AG04450 (cell line): ENCODE results near the gene GDF15. TPM values are rescaled to one million over a fixed set of nuclear protein-coding genes. Genes with fewer than 3 reads are reported as not detected.

ENCODE experiments used
- CTCF ChIA-PET: fragments of 300-600, 350-600 bp; formaldehyde crosslinking; extraction: SDS; loops from one replicate; lab custom pipeline; 2022; ENCODE audit warnings: antibody characterized with exemption, inconsistent platforms; lab: Charles Lee
- POLR2A ChIA-PET: fragments of 350-600 bp; formaldehyde crosslinking; extraction: SDS; loops from one replicate; lab custom pipeline; 2021; ENCODE audit warnings: antibody characterized with exemption, inconsistent platforms; lab: Yijun Ruan, JAX
- DNase-seq: peaks from one replicate; pipeline ENCODE4 v3.0.0-alpha.2; 2011; ENCODE audit warnings: low read depth, low spot score
- H3K27ac ChIP-seq: one replicate; pipeline ENCODE4 v1.5.1; 2012; ENCODE audit warnings: low read depth, low read length, control low read depth
- H3K27me3 ChIP-seq: one replicate; pipeline ENCODE4 v1.6.0; 2012; ENCODE audit warnings: low read length; ENCODE audit not compliant: control insufficient read depth, insufficient read depth
- H3K4me3 ChIP-seq: 2 replicates; pipeline ENCODE4 v1.5.1; 2011; ENCODE audit warnings: mild to moderate bottlenecking, low read depth, low read length, control low read depth
- H3K9me3 ChIP-seq: 2 replicates; pipeline ENCODE4 v1.5.1; 2012; ENCODE audit warnings: low read length; ENCODE audit not compliant: control insufficient read depth, insufficient read depth
- CTCF ChIP-seq: IDR thresholded peaks from 2 replicates; pipeline ENCODE4 v1.5.1; 2011; ENCODE audit warnings: low read depth, low read length, control low read depth, inconsistent platforms
- polyA plus RNA-seq: library from polyadenylated mRNA; depleted of rRNA; stranded (reverse); fragments of >200 nt; gene quantifications from 2 replicates; pipeline ENCODE4 v1.2.3, GENCODE V29; 2011; rRNA removed
- small RNA-seq: library from RNA; depleted of rRNA; stranded (forward); fragments of <200 nt; gene quantifications from one replicate; pipeline ENCODE3, GENCODE V24; 2012; ENCODE audit warnings: low read depth; ENCODE audit not compliant: insufficient read length

The GDF15 gene
- polyA plus RNA-seq, 1 experiment, result 25.0 TPM

DNA sequence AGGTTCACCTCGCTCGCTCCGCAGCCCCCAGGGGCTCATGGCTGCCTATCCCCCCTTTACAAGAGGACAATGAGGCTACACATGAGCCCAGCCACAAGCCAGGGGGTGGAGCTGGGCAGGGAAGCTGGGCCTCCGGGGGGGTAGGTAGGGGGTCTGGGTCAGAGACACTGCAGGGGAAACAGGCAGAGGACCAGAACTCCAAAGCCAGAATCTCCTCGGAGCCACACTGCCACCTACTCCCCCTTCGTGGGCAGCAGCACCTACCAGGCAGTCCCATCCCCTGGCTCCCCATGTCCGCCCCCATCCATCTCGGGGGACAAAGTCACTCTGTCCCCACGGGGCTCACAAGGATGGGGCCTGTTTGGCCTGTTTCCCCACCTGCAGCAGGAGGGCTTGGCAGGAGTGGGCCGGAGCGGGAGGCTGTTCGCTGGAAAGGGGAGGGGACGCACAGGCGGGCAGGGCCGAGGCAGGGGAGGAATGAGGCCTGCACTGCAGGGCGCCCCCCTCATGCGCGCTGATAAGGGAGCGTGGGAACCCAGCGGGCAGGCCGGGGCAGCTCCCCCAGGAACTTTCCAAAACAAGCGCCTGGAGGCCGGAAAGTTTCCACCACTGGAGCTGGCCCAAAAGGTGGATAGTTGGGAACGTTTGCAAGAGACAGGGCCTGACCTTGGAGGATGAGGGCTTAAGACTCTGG, 52.5 kb downstream of the GDF15 start:
- ChIA-PET POLR2A (no interaction called here), CTCF (interaction anchor here (0.5 to 1.5 kb wide), 6 partner anchors 12 to 420 kb away, joined by 3 to 5 read pairs (median 3); no protein-coding TSS in a partner anchor)
- Histone ChIP-seq H3K27ac (peak overlapping the region; percentile 11), H3K27me3 (no peaks in the 10 kb centered on the region), H3K4me3 (peak overlapping the region; percentile 69), H3K9me3 (peaks cover 13% of the 10 kb centered on the region; the same call in 1 of the 2 replicates)
- no peak for DNase-seq
- TF ChIP-seq CTCF, result no peak

Small RNA genes lying within 50 kb of the gene (small RNA-seq; reads per million reads assigned to genes)
- gene MIR3189, result 1.3 reads per million

Other genes with a start within 250 kb of the GDF15 start
- 19.7 and 23.3 TPM in 2 replicates for gene PIK3R2, start 233.0 kb upstream of the GDF15 start, polyA plus RNA-seq
- 6.9 and 8.1 TPM in 2 replicates for gene IFI30, start 212.3 kb upstream of the GDF15 start, polyA plus RNA-seq
- gene MPV17L2, start 192.9 kb upstream of the GDF15 start, polyA plus RNA-seq, result 8.2 and 13.4 TPM in 2 replicates
- 2.8 and 6.1 TPM in 2 replicates for gene RAB3A, start 182.1 kb upstream of the GDF15 start, polyA plus RNA-seq
- gene PDE4C, start 159.7 kb upstream of the GDF15 start, polyA plus RNA-seq, result 0.12 and 0.46 TPM in 2 replicates
- gene IQCN, start 111.7 kb upstream of the GDF15 start, polyA plus RNA-seq, result 0.45 and 0.53 TPM in 2 replicates
- 48.6 and 67.8 TPM in 2 replicates for gene JUND, start 104.5 kb upstream of the GDF15 start, polyA plus RNA-seq
- 58.6 and 69.3 TPM in 2 replicates for gene LSM4, start 63.1 kb upstream of the GDF15 start, polyA plus RNA-seq
- 22.0 and 29.1 TPM in 2 replicates for gene PGPEP1, start 45.6 kb upstream of the GDF15 start, polyA plus RNA-seq
- gene LRRC25, start 11.5 kb downstream of the GDF15 start, polyA plus RNA-seq, result 0.12 and 0.32 TPM in 2 replicates
- 9.4 and 12.6 TPM in 2 replicates for gene SSBP4, start 33.2 kb downstream of the GDF15 start, polyA plus RNA-seq
- gene ISYNA1, start 52.0 kb downstream of the GDF15 start, polyA plus RNA-seq, result 13.3 and 19.2 TPM in 2 replicates
- 2.7 and 4.1 TPM in 2 replicates for gene ELL, start 135.9 kb downstream of the GDF15 start, polyA plus RNA-seq
- 123 and 192 TPM in 2 replicates for gene FKBP8, start 157.4 kb downstream of the GDF15 start, polyA plus RNA-seq
- gene KXD1, start 171.7 kb downstream of the GDF15 start, polyA plus RNA-seq, result 77.3 and 104 TPM in 2 replicates
- gene UBA52, start 185.7 kb downstream of the GDF15 start, polyA plus RNA-seq, result 1,723 and 2,315 TPM in 2 replicates
- 17.6 TPM in 2 replicates for gene REX1BD, start 202.6 kb downstream of the GDF15 start, polyA plus RNA-seq
- gene CRLF1, start 220.6 kb downstream of the GDF15 start, polyA plus RNA-seq, result 2.6 and 2.9 TPM in 2 replicates
- 0.81 and 1.3 TPM in 2 replicates for gene TMEM59L, start 226.7 kb downstream of the GDF15 start, polyA plus RNA-seq